Lower leg skin (tissue), 4 donors: ENCODE data around the gene RAB13. TPM values are rescaled to one million over a fixed set of nuclear protein-coding genes. Genes with fewer than 3 reads are reported as not detected.

Source experiments
- DNase-seq, 2 donors: peaks; one replicate each; pipeline ENCODE4 v3.0.0-alpha.2; 2019; ENCODE audit warnings: low spot score in 2 of 2
- H3K4me3 ChIP-seq: fragments of 200-600 bp; sonication (generic); 2 replicates; pipeline ENCODE4 v1.5.1; 2017; ENCODE audit warnings: mild to moderate bottlenecking, low read depth; ENCODE audit not compliant: poor library complexity, severe bottlenecking
- POLR2A ChIP-seq, 2 donors: fragments of 450-650 bp; IDR thresholded peaks; one replicate each; pipeline ENCODE4 v1.6.1; 2016 to 2017; ENCODE audit warnings: antibody characterized with exemption in 2 of 2, mild to moderate bottlenecking in 1 of 2, moderate library complexity in 1 of 2
- WGBS, 2 donors: methylation state at CpG; one replicate each; pipeline ENCODE4 v1.1.5; 2018; 5-methylcytosine and 5-hydroxymethylcytosine counted together
- intact Hi-C: fragments of 100-400 bp; cut with DNase I; formaldehyde crosslinking; loops from one replicate; pipeline ENCODE4 v1.15.0; 2023; ENCODE audit warnings: low total_unique reads
- total RNA-seq, 4 donors: library from RNA; depleted of rRNA; stranded (reverse); fragments of >200 nt; gene quantifications; one replicate each; pipeline ENCODE4 v1.1.0, GENCODE V29; 2016
- TF ChIP-seq, protein P1 (sequence below), 3 donors: fragments of 450-650 bp; IDR thresholded peaks; one replicate each; pipeline ENCODE4 v1.5.1; 2016; ENCODE audit warnings: antibody characterized with exemption in 3 of 3, mild to moderate bottlenecking in 3 of 3, moderate library complexity in 2 of 3

RAB13 gene
- total RNA-seq, 4 donors from 2014 or later: 15.6 to 29.4 (median 25.4) TPM

DNA sequence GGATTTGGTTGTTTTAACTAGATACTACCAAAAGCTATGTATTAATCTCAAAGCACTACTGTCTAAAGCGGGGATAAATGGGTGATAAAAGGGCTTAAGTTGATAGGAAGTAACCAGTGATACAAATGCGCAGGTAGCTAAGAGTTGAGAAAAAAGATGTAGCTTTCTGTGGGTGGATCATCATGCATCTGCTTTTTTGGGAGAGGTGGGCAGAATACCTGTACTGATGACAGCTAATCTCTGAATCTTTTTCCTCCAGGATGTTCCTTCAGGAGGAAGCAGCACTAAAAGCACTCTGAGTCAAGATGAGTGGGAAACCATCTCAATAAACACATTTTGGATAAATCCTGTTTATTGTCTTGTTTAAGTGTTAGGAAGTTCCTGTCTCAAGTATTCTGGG, 5.7 kb upstream of the RAB13 start:
- intact Hi-C loops: no loop called here
- no peak for DNase-seq
- WGBS, 2 donors: 88% methylated on average over 2 of the region's 2 CpGs
- no peak overlapping the region for H3K4me3 ChIP-seq
- TF ChIP-seq POLR2A (IDR thresholded peaks at IDR 0.05): no peak
- TF ChIP-seq, protein P1, sequence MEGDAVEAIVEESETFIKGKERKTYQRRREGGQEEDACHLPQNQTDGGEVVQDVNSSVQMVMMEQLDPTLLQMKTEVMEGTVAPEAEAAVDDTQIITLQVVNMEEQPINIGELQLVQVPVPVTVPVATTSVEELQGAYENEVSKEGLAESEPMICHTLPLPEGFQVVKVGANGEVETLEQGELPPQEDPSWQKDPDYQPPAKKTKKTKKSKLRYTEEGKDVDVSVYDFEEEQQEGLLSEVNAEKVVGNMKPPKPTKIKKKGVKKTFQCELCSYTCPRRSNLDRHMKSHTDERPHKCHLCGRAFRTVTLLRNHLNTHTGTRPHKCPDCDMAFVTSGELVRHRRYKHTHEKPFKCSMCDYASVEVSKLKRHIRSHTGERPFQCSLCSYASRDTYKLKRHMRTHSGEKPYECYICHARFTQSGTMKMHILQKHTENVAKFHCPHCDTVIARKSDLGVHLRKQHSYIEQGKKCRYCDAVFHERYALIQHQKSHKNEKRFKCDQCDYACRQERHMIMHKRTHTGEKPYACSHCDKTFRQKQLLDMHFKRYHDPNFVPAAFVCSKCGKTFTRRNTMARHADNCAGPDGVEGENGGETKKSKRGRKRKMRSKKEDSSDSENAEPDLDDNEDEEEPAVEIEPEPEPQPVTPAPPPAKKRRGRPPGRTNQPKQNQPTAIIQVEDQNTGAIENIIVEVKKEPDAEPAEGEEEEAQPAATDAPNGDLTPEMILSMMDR (IDR thresholded peaks at IDR 0.05): no peak

DNA sequence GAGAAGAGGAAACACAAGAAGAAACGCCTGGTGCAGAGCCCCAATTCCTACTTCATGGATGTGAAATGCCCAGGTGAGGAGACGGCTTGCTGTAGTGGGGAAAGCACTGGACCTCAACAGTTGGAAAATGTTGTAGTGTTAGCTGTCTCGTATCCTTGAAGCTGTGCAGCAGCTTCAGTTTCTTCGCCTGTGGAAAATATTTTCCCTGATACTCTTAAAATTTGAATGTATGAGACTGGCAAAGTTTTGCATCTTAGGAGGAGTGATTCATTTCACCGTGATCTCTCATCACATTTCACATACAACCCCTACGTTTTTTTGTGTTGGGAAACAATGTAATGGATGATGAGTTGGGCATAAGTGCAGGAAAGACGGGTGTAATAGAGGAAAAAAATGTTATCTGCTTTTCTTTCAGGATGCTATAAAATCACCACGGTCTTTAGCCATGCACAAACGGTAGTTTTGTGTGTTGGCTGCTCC, 5.1 kb upstream of the RAB13 start:
- TF ChIP-seq POLR2A (IDR thresholded peaks at IDR 0.05): no peak
- TF ChIP-seq, protein P1 (IDR thresholded peaks at IDR 0.05): no peak
- 7% methylated on average over 9 of the region's 9 CpGs for WGBS, 2 donors
- no peak for DNase-seq
- H3K4me3 ChIP-seq: peak overlapping the region; percentile 99
- intact Hi-C loops: no loop called here

DNA sequence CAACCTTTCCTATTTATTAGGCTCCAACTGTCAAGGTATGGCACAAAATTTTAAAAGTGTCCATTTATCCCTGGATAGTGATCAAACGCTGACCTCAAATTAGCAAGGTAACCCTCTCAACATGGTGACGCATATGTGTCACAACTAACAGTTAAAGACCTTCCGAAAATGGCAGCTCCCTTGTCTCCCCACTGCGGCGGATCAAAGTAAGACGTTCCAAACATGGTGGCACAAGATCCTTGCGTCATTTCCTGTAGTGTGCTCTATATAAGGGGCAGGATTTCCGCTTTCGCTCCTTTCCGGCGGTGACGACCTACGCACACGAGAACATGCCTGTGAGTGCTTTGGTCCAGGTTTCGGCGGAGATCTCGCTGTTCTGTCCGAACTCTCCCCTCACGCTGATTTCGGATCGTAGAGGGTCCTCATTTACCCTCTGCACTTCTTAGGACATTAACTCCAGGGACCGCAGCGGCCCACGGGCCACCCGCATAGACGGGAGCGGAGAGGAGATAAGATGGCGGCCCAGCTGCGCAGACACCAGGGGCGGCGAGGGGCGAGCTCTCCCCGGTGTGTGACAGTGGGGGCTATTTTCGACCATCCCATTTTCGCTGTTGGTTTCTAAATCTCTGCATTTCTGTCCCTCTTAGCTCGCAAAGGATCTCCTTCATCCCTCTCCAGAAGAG, 4.5 kb upstream of the RAB13 start, which contains the start of gene RPS27:
Gene RPS27, plus strand, starts transcription at position 295 of the 683 bp plus-strand sequence. Its CDS starts 35 bp downstream, at position 330.
- peak in 1 of 2 donors; percentile 96 for TF ChIP-seq POLR2A (IDR thresholded peaks at IDR 0.05)
- TF ChIP-seq, protein P1 (IDR thresholded peaks at IDR 0.05): no peak
- intact Hi-C loops: no loop called here
- H3K4me3 ChIP-seq: peak within 1 kb of the TSS; percentile 99
- DNase-seq: peak; percentile 96
- WGBS, 2 donors: 0% methylated on average over 36 of the region's 36 CpGs

DNA sequence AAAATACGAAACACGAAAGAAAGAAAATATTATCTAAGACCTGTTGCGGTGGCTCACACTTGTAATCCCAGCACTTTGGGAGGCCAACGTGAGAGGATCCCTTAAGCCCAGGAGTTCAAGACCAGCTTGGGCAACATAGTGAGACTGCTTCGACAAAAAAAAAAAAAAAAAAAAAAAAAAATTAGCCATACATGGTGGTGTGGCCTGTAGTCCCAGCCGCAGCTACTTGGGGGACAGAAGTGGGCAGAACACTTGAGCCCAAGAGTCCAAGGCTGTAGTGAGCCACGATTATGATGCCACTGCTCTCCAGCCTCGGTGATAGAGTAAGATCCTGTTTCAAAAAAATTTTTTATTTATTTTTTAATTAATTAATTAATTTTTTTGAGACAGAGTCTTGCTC, 1.5 kb upstream of the RAB13 start:
- intact Hi-C loops: loop anchor here (2.0 to 10.0 kb wide), 3 partner anchors 41 to 473 kb away; partner anchors contain the start of gene DENND4B
- 92 to 93% methylated on average over 8 of the region's 8 CpGs for WGBS, 2 donors

DNA sequence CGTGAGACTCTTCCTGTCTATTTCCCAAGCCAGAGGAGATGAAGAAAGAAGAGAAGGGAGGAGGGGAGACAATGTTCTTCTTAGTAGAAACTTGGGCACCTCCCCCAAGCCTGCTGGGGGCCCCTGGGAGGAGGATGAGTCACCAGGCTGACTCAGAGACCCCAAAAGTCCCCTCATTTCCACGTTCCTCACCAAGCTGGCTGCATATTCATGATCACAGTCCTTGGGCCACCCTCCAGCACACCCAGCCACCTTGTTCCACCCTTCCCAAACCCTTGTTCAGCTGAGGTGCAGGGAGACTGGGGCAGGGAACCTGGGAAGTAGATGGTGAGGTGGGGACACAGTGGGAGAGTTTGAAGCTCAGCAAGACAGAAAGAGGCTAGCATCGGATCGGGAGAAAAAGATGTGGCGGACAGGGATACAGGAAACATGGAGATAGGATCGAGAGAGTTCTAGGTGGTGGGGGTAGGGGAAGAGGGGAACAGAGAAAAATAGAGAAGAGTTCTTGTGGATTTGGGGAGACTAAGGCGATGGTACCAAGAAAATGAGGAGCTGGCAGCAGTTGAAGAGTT, 712 bp downstream of the RAB13 start:
- TF ChIP-seq POLR2A (IDR thresholded peaks at IDR 0.05): no peak
- TF ChIP-seq, protein P1 (IDR thresholded peaks at IDR 0.05): no peak
- DNase-seq: peak; percentile 53 to 92

More for the DNA sequence above, 1.5 kb upstream of the RAB13 start:
- no peak for DNase-seq
- no peak overlapping the region for H3K4me3 ChIP-seq
- TF ChIP-seq, protein P1 (IDR thresholded peaks at IDR 0.05): no peak
- TF ChIP-seq POLR2A (IDR thresholded peaks at IDR 0.05): no peak

More for the DNA sequence above, 712 bp downstream of the RAB13 start:
- 14% methylated on average over 7 of the region's 7 CpGs for WGBS, 2 donors
- peak overlapping the region; percentile 40 for H3K4me3 ChIP-seq
- intact Hi-C loops: loop anchor here (5.0 to 10.0 kb wide), 2 partner anchors 183 to 471 kb away; no protein-coding TSS in a partner anchor
